VCaP (cell line): ENCODE data around the gene KANSL1.

Experiments used
- H3K27ac ChIP-seq: fragments of 450-650 bp; 2 replicates; pipeline ENCODE4 v1.5.1; 2017
- CTCF ChIP-seq: fragments of 450-650 bp; conservative IDR thresholded peaks from 2 replicates; pipeline ENCODE4 v1.5.1; 2017; ENCODE audit warnings: mild to moderate bottlenecking, moderate library complexity

Gene KANSL1

GRCh38 chr17:46010597-46011186, 182.5 kb downstream of the KANSL1 start:
- no peak for TF ChIP-seq CTCF
- no peak overlapping the region for H3K27ac ChIP-seq

- no peak for TF ChIP-seq CTCF
- H3K27ac ChIP-seq = no peak overlapping the region
These were observed 183.3 kb downstream of the KANSL1 start for GRCh38 chr17:46009681-46010596.

GRCh38 chr17:46008591-46008990, 184.6 kb downstream of the KANSL1 start:
- no peak overlapping the region for H3K27ac ChIP-seq
- TF ChIP-seq CTCF = no peak

- no peak for TF ChIP-seq CTCF
- H3K27ac ChIP-seq = no peak overlapping the region
These were observed 185.7 kb downstream of the KANSL1 start for GRCh38 chr17:46007461-46007965.

- H3K27ac ChIP-seq = peak overlapping the region; percentile 97; the same call in 1 of the 2 replicates
These were observed 187.1 kb downstream of the KANSL1 start for GRCh38 chr17:46006082-46006481.

GRCh38 chr17:46003907-46004748, 189.1 kb downstream of the KANSL1 start:
- peak overlapping the region; percentile 97 for H3K27ac ChIP-seq
- TF ChIP-seq CTCF = no peak

- H3K27ac ChIP-seq = peak overlapping the region; percentile 97
- no peak for TF ChIP-seq CTCF
These were observed 190.3 kb downstream of the KANSL1 start for GRCh38 chr17:46002973-46003316.
